Activated CD4-positive, alpha-beta T cell treated with anti-CD3 and anti-CD28 coated beads for 36 hours (primary cell): ENCODE measurements around the gene GAPDH. TPM values are rescaled to one million over a fixed set of nuclear protein-coding genes. Genes with fewer than 3 reads are reported as not detected.

Source experiments
- ATAC-seq: fragments of 200-7000 bp; cut with Tn5 transposase; one replicate; pipeline ENCODE4 v1.10.0; 2021; ENCODE audit warnings: mild to moderate bottlenecking, moderate library complexity
- CTCF ChIA-PET: fragments of 350-600 bp; sonication (Branson Sonifier 250); formaldehyde crosslinking; loops from one replicate; lab custom pipeline; 2021; ENCODE audit warnings: antibody characterized with exemption; lab: Charles Lee
- POLR2A ChIA-PET: fragments of 350-600 bp; sonication (Branson Sonifier 250); formaldehyde crosslinking; loops from one replicate; lab custom pipeline; 2021; ENCODE audit warnings: antibody characterized with exemption, inconsistent platforms; lab: Charles Lee
- DNase-seq: peaks from one replicate; pipeline ENCODE4 v3.0.0-alpha.2; 2020
- H3K27ac Mint-ChIP-seq: one replicate; pipeline ENCODE4 v1.8.0; 2021; ENCODE audit warnings: mixed read lengths
- H3K27me3 Mint-ChIP-seq: one replicate; pipeline ENCODE4 v1.8.0; 2021; ENCODE audit warnings: mixed read lengths
- H3K36me3 Mint-ChIP-seq: one replicate; pipeline ENCODE4 v1.8.0; 2021; ENCODE audit warnings: low read depth, mixed read lengths
- H3K4me1 Mint-ChIP-seq: one replicate; pipeline ENCODE4 v1.8.0; 2021; ENCODE audit warnings: mixed read lengths
- H3K4me3 Mint-ChIP-seq: one replicate; pipeline ENCODE4 v1.8.0; 2021; ENCODE audit warnings: mild to moderate bottlenecking, moderate library complexity, mixed read lengths
- H3K9me3 Mint-ChIP-seq: one replicate; pipeline ENCODE4 v1.8.0; 2021; ENCODE audit warnings: low read depth, mixed read lengths
- intact Hi-C, 2 experiments: fragments of 100-400 bp; cut with DNase I in 1 of 2; cut with micrococcal nuclease in 1 of 2; formaldehyde crosslinking; loops; one replicate each; pipeline versions ENCODE4 v1.14.2 to v1.15.1; 2022 to 2024; cut with DNase I, micrococcal nuclease
- total RNA-seq, 2 experiments: library from RNA; stranded (reverse); gene quantifications; one replicate each; pipeline ENCODE4 v1.2.3, GENCODE V29; 2021

The GAPDH gene
- total RNA-seq, 2 experiments from 2014 or later, result 7,289 to 9,770 TPM

- Mint-ChIP-seq H3K27ac (no peak overlapping the region), H3K9me3 (no peaks in the 10 kb centered on the region), H3K36me3 (peaks cover 85% of the 10 kb centered on the region), H3K4me1 (peaks cover 20% of the 10 kb centered on the region), H3K4me3 (no peak overlapping the region), H3K27me3 (no peaks in the 10 kb centered on the region)
- CTCF ChIA-PET, result interaction anchor here (0.8 to 1.6 kb wide), 2 partner anchors 9 to 34 kb away, joined by 3 to 8 read pairs; no protein-coding TSS in a partner anchor
- DNase-seq (no peak), ATAC-seq (no peak)
- intact Hi-C loops, result no loop called here
- POLR2A ChIA-PET, result interaction anchor here (1.4 kb wide), 1 partner anchor 32 kb away, joined by 3 read pairs; no protein-coding TSS in a partner anchor
Measured at GRCh38 chr12:6528539-6529235, 5.6 kb upstream of the GAPDH start.

DNA sequence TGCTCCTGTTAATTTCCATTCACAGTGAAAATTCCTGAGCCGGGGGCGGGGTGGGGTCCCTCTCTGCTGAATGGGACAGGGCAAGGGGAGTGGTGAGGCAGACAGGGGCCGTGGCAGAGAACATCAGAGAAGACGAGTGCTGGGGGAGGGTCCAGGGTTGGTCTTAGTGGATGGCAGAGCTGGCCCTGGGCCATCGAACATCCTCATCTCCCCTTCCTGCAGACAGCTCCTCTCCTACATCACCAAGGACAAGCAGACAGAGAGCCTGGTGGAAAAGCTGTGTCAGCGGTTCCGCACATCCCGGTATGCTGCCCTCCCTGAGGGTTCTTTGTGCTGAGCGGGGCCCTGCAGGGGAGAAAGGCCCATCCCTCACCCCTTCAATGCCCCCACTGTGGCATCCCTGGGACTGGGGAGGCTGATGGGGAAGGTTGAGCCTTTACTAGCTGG is 5.0 kb upstream of the GAPDH start:
- DNase-seq (no peak), ATAC-seq (no peak)
- ChIA-PET CTCF (interaction anchor here (0.8 to 1.6 kb wide), 2 partner anchors 9 to 35 kb away, joined by 3 to 8 read pairs; no protein-coding TSS in a partner anchor), POLR2A (interaction anchor here (1.4 kb wide), 1 partner anchor 32 kb away, joined by 3 read pairs; no protein-coding TSS in a partner anchor)
- Mint-ChIP-seq H3K27me3 (no peaks in the 10 kb centered on the region), H3K4me1 (peaks cover 20% of the 10 kb centered on the region), H3K4me3 (no peak overlapping the region), H3K27ac (no peak overlapping the region), H3K9me3 (no peaks in the 10 kb centered on the region), H3K36me3 (peaks cover 84% of the 10 kb centered on the region)
- intact Hi-C loops, result no loop called here

DNA sequence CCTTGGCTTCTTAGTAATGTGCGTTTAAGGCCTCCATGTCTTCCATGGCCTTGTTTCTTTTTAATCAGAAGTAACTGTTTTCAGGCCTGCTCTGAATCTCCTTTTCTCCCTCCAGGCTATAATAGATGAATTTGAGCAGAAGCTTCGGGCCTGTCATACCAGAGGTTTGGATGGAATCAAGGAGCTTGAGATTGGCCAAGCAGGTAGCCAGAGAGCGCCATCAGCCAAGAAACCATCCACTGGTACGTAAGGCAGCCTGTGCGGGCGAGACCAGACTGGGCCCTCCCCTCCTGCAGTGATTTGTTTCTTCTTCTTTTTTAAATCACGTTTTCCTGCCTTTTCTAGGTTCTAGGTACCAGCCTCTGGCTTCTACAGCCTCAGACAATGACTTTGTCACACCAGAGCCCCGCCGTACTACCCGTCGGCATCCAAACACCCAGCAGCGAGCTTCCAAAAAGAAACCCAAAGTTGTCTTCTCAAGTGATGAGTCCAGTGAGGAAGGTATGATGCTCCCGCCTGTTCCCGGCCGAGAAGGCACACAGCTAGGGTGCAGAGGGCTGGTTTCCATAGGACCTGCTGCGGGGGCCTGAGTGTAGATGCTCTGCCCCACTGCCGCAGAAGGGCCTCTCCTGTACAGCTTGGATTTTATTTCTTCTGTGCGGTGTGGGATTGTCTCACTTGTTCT is 3.6 kb upstream of the GAPDH start:
- peaks cover 20% of the 10 kb centered on the region for H3K4me1 Mint-ChIP-seq
- intact Hi-C loops, result loop anchor here (5.0 to 10.0 kb wide), 3 partner anchors 193 to 1404 kb away; partner anchors contain the start of genes PTPN6 (in 1 of the 2) and SLC2A3 (in 1 of the 2)
- CTCF ChIA-PET, result interaction anchor here (0.7 to 1.2 kb wide), 2 partner anchors 19 to 61 kb away, joined by 4 read pairs; partner anchors contain the start of gene VAMP1
- no peaks in the 10 kb centered on the region for H3K9me3 Mint-ChIP-seq
- H3K27me3 Mint-ChIP-seq, result no peaks in the 10 kb centered on the region
- H3K4me3 Mint-ChIP-seq, result no peak overlapping the region
- no peak for ATAC-seq
- DNase-seq, result no peak
- peaks cover 86% of the 10 kb centered on the region for H3K36me3 Mint-ChIP-seq
- peak overlapping the region; percentile 63 for H3K27ac Mint-ChIP-seq
- POLR2A ChIA-PET, result no interaction called here

GRCh38 chr12:6532051-6532926 is 2.0 kb upstream of the GAPDH start:
- ChIA-PET CTCF (interaction anchor here (0.6 to 1.8 kb wide), 12 partner anchors 13 to 245 kb away, joined by 3 to 12 read pairs (median 4); partner anchors contain the start of gene MLF2), POLR2A (interaction anchor here (0.6 to 1.7 kb wide), 22 partner anchors 9 to 249 kb away, joined by 3 to 14 read pairs (median 4); partner anchors contain the start of genes CD27, MLF2, MRPL51 and VAMP1)
- Mint-ChIP-seq H3K9me3 (no peaks in the 10 kb centered on the region), H3K4me3 (peak overlapping the region; percentile 98), H3K27ac (peak overlapping the region; percentile 97), H3K4me1 (peaks cover 30% of the 10 kb centered on the region), H3K27me3 (no peaks in the 10 kb centered on the region), H3K36me3 (peaks cover 86% of the 10 kb centered on the region)
- DNase-seq (peak; percentile 94), ATAC-seq (peak; percentile 65)
- intact Hi-C loops, result loop anchor here (1.0 to 10.0 kb wide), 6 partner anchors 38 to 1403 kb away; partner anchors contain the start of genes NCAPD2 (in 1 of the 2), PTPN6 (in 1 of the 2), SLC2A3 (in 1 of the 2) and VAMP1 (in 1 of the 2)

GRCh38 chr12:6532927-6533652 is 1.2 kb upstream of the GAPDH start:
- ChIA-PET CTCF (interaction anchor here (0.7 to 1.8 kb wide), 9 partner anchors 13 to 245 kb away, joined by 3 to 12 read pairs (median 5); no protein-coding TSS in a partner anchor), POLR2A (interaction anchor here (0.5 to 1.7 kb wide), 13 partner anchors 14 to 198 kb away, joined by 3 to 14 read pairs (median 4); partner anchors contain the start of genes CD27, MRPL51, VAMP1 and ZNF384)
- Mint-ChIP-seq H3K36me3 (peaks cover 86% of the 10 kb centered on the region), H3K27me3 (no peaks in the 10 kb centered on the region), H3K4me1 (peaks cover 37% of the 10 kb centered on the region), H3K9me3 (no peaks in the 10 kb centered on the region), H3K27ac (peak overlapping the region; percentile 97), H3K4me3 (peak overlapping the region; percentile 98)
- intact Hi-C loops, result loop anchor here (1.0 to 10.0 kb wide), 6 partner anchors 39 to 1402 kb away; partner anchors contain the start of genes NCAPD2 (in 1 of the 2), PTPN6 (in 1 of the 2), SLC2A3 (in 1 of the 2) and VAMP1 (in 1 of the 2)
- DNase-seq (peak; percentile 78), ATAC-seq (peak; percentile 16)

- H3K27ac Mint-ChIP-seq, result peak overlapping the region; percentile 97
- intact Hi-C loops, result loop anchor here (2.0 to 10.0 kb wide), 4 partner anchors 71 to 1401 kb away; partner anchors contain the start of genes PTPN6 (in 1 of the 2) and SLC2A3 (in 1 of the 2)
- DNase-seq, result no peak
Measured at GRCh38 chr12:6533653-6533922, 729 bp upstream of the GAPDH start.

GRCh38 chr12:6534695-6534944 is 303 bp downstream of the GAPDH start:
- POLR2A ChIA-PET, result interaction anchor here (0.6 to 3.2 kb wide), 19 partner anchors 11 to 410 kb away, joined by 3 to 45 read pairs (median 6); partner anchors contain the start of genes C12orf57, CDCA3, MRPL51 and RNU7-1
- intact Hi-C loops, result loop anchor here (1.0 to 10.0 kb wide), 11 partner anchors 22 to 1400 kb away; partner anchors contain the start of genes CHD4 (in 1 of the 2), IFFO1 (in 1 of the 2), MRPL51 (in 1 of the 2) and PTPN6 (in 1 of the 2)
- H3K4me1 Mint-ChIP-seq, result peaks cover 43% of the 10 kb centered on the region
- no peaks in the 10 kb centered on the region for H3K27me3 Mint-ChIP-seq
- CTCF ChIA-PET, result interaction anchor here (1.0 to 9.4 kb wide), 5 partner anchors 21 to 388 kb away, joined by 3 to 141 read pairs (median 3); partner anchors contain the start of gene IFFO1
- H3K27ac Mint-ChIP-seq, result peak overlapping the region; percentile 97
- H3K4me3 Mint-ChIP-seq, result peak overlapping the region; percentile 98
- H3K9me3 Mint-ChIP-seq, result no peaks in the 10 kb centered on the region
- ATAC-seq, result no peak
- peaks cover 74% of the 10 kb centered on the region for H3K36me3 Mint-ChIP-seq
- DNase-seq, result no peak

More at GRCh38 chr12:6533653-6533922, 729 bp upstream of the GAPDH start:
- POLR2A ChIA-PET, result interaction anchor here (0.5 to 3.2 kb wide), 22 partner anchors 12 to 411 kb away, joined by 3 to 45 read pairs (median 6); partner anchors contain the start of genes C12orf57, CDCA3, ENO2 and MRPL51
- CTCF ChIA-PET, result interaction anchor here (0.6 to 9.4 kb wide), 4 partner anchors 22 to 109 kb away, joined by 4 to 141 read pairs (median 32); partner anchors contain the start of gene IFFO1
- no peaks in the 10 kb centered on the region for H3K27me3 Mint-ChIP-seq
- peak overlapping the region; percentile 98 for H3K4me3 Mint-ChIP-seq
- H3K4me1 Mint-ChIP-seq, result peaks cover 37% of the 10 kb centered on the region
- H3K36me3 Mint-ChIP-seq, result peaks cover 83% of the 10 kb centered on the region
- ATAC-seq, result peak; percentile 0
- no peaks in the 10 kb centered on the region for H3K9me3 Mint-ChIP-seq

- Mint-ChIP-seq H3K27me3 (no peaks in the 10 kb centered on the region), H3K27ac (peak overlapping the region; percentile 97), H3K36me3 (peaks cover 69% of the 10 kb centered on the region), H3K4me3 (peak overlapping the region; percentile 98), H3K4me1 (peaks cover 48% of the 10 kb centered on the region), H3K9me3 (no peaks in the 10 kb centered on the region)
- DNase-seq (peak; percentile 90), ATAC-seq (peak; percentile 8)
- ChIA-PET POLR2A (interaction anchor here (0.6 to 3.2 kb wide), 14 partner anchors 15 to 419 kb away, joined by 3 to 45 read pairs (median 5); partner anchors contain the start of genes C12orf57, MRPL51, RNU7-1 and VAMP1), CTCF (interaction anchor here (1.0 to 9.4 kb wide), 6 partner anchors 20 to 483 kb away, joined by 3 to 141 read pairs (median 3); partner anchors contain the start of gene IFFO1)
- intact Hi-C loops, result loop anchor here (1.0 to 10.0 kb wide), 12 partner anchors 21 to 1400 kb away; partner anchors contain the start of genes CHD4 (in 1 of the 2), IFFO1 (in 1 of the 2), MRPL51 (in 1 of the 2) and PTPN6 (in 1 of the 2)
Measured at GRCh38 chr12:6534945-6535696, 804 bp downstream of the GAPDH start.

- POLR2A ChIA-PET, result interaction anchor here (0.6 to 3.2 kb wide), 9 partner anchors 19 to 419 kb away, joined by 3 to 45 read pairs (median 5); partner anchors contain the start of genes C12orf57, MRPL51, NOP2 and RNU7-1
- H3K36me3 Mint-ChIP-seq, result peaks cover 64% of the 10 kb centered on the region
- H3K4me3 Mint-ChIP-seq, result peak overlapping the region; percentile 98
- peaks cover 50% of the 10 kb centered on the region for H3K4me1 Mint-ChIP-seq
- no peak for DNase-seq
- no peaks in the 10 kb centered on the region for H3K27me3 Mint-ChIP-seq
- CTCF ChIA-PET, result interaction anchor here (1.0 to 9.4 kb wide), 5 partner anchors 20 to 482 kb away, joined by 3 to 141 read pairs (median 3); partner anchors contain the start of gene IFFO1
- intact Hi-C loops, result loop anchor here in 1 of 2 experiments (5.0 to 10.0 kb wide), 2 partner anchors 213 to 1399 kb away; partner anchors contain the start of gene SLC2A3
- peak overlapping the region; percentile 97 for H3K27ac Mint-ChIP-seq
- no peaks in the 10 kb centered on the region for H3K9me3 Mint-ChIP-seq
- no peak for ATAC-seq
Measured at GRCh38 chr12:6535697-6535946, 1.3 kb downstream of the GAPDH start.
